Right renal cortex interstitium (tissue), 3 donors: ENCODE data around the gene VDAC1. TPM values are rescaled to one million over a fixed set of nuclear protein-coding genes. Genes with fewer than 3 reads are reported as not detected.

Source experiments
- DNase-seq, 3 donors: peaks; one replicate each; pipeline ENCODE4 v3.0.0-alpha.2; 2013; ENCODE audit warnings: low read depth in 3 of 3, low spot score in 2 of 3
- polyA plus RNA-seq, 3 donors: library from polyadenylated mRNA; unstranded; fragments of 120-200 nt; gene quantifications; one replicate each; pipeline ENCODE4 v1.2.1, GENCODE V29; 2013; ENCODE audit not compliant: insufficient read length in 3 of 3

Gene VDAC1
- polyA plus RNA-seq, 3 donors: 199 to 205 (median 203) TPM

- DNase-seq: peak in 1 of 3 donors; percentile 19
Measured at GRCh38 chr5:133930061-133930812, 74.5 kb downstream of the VDAC1 start.

GRCh38 chr5:133928587-133929393, 76.0 kb downstream of the VDAC1 start:
- DNase-seq: no peak

GRCh38 chr5:133927300-133928180, 77.2 kb downstream of the VDAC1 start:
- DNase-seq: peak in 1 of 3 donors; percentile 29

GRCh38 chr5:133926489-133927299, 78.1 kb downstream of the VDAC1 start:
- peak in 1 of 3 donors; percentile 24 for DNase-seq

- DNase-seq: no peak
Measured at GRCh38 chr5:133925866-133926488, 78.8 kb downstream of the VDAC1 start.

GRCh38 chr5:133925269-133925668, 79.5 kb downstream of the VDAC1 start:
- DNase-seq: no peak

- DNase-seq: no peak
Measured at GRCh38 chr5:133924221-133924920, 80.4 kb downstream of the VDAC1 start.

- DNase-seq: no peak
Measured at GRCh38 chr5:133921979-133922378, 82.8 kb downstream of the VDAC1 start.

Other genes starting within 250 kb of the VDAC1 start
- 100 to 1,000 TPM; 140 to 149 (median 146) TPM for gene C5orf15, start 36.4 kb downstream of the VDAC1 start, polyA plus RNA-seq
- 10 to 100 TPM; 11.9 to 13.7 (median 12.1) TPM for gene TCF7, start 109.7 kb upstream of the VDAC1 start, polyA plus RNA-seq
- 1,000 to 10,000 TPM in 1 of 3 donors, 100 to 1,000 TPM in 2; 937 to 1,021 (median 984) TPM for gene SKP1, start 172.0 kb upstream of the VDAC1 start, polyA plus RNA-seq
- 100 to 1,000 TPM; 219 to 238 (median 234) TPM for gene PPP2CA, start 221.1 kb upstream of the VDAC1 start, polyA plus RNA-seq